8988T (cell line): Measurements from ENCODE around the gene FBXO44.

Experiments used
- DNase-seq: peaks from one replicate; pipeline ENCODE4 v3.0.0; 2011

FBXO44 gene

DNA sequence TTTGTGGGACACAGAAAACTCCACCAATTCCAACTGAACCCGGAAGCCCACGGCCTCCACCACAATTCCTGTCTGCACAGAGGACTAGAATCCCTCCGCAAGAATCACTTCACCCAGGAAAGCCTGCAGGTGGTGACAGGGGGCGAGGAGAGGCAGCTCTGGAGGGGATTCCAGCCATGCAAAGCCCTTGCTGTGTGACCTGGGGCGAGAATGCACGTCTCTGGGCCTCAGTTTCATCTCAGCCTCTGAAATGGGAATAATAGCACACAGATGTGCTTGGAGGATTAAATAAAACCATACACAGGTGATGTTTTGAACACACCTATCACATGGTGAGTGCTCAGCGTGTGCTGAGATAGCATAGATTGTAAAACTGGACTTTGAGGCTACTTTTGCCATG lies 14.6 kb upstream of the FBXO44 start:
- no peak for DNase-seq

- no peak for DNase-seq
Observed at GRCh38 chr1:11640944-11641343, 13.7 kb upstream of the FBXO44 start.

GRCh38 chr1:11641776-11642305 lies 12.8 kb upstream of the FBXO44 start:
- DNase-seq: no peak

GRCh38 chr1:11642418-11643017 lies 12.2 kb upstream of the FBXO44 start:
- peak; percentile 62 for DNase-seq

DNA sequence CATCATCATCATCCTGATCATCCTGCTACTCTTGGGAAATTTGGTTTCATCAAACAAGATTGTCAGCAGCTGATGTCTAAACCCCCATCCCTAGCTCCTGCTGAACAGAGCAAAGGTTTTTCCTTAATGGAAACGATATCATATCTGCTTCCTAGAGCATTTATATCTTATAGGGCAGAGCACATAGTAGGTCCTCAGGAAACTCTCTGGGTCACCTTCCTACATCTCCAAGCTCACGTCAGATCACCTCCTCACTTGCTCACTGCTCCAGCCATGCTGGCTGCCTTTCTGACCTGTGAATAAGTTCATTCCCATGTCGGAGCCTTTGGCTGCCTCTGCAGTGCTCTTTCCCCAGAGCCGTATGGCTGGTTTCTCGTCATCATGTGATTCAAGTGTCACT lies 10.9 kb upstream of the FBXO44 start:
- DNase-seq: no peak

GRCh38 chr1:11645270-11645669 lies 9.4 kb upstream of the FBXO44 start:
- DNase-seq: no peak

- peak; percentile 61 for DNase-seq
Observed at GRCh38 chr1:11645670-11646265, 8.9 kb upstream of the FBXO44 start.

GRCh38 chr1:11646317-11646716 lies 8.4 kb upstream of the FBXO44 start:
- DNase-seq: no peak

DNA sequence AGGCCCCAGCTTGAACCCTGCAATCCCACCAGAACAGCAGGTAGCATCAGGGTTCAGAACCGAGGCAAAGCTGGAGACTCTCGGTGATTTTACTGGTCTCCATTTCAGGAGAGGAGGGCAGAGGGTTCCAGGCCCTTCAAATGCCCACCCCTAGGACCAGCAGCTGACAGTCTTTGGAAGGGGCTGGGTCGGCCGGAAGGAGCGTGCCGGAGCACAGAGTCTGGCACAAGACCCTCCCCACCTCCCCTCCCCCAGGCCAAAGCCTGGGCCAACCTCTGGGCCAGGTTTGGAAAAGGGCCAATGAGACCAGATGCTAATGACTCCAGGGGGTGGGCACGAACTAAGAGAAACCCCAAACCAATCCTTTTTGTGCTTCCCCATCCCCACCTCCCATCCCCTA lies 7.3 kb upstream of the FBXO44 start:
- DNase-seq: no peak

GRCh38 chr1:11648039-11648438 lies 6.6 kb upstream of the FBXO44 start:
- DNase-seq: no peak

- DNase-seq: no peak
Observed at GRCh38 chr1:11648732-11649158, 5.9 kb upstream of the FBXO44 start.

DNA sequence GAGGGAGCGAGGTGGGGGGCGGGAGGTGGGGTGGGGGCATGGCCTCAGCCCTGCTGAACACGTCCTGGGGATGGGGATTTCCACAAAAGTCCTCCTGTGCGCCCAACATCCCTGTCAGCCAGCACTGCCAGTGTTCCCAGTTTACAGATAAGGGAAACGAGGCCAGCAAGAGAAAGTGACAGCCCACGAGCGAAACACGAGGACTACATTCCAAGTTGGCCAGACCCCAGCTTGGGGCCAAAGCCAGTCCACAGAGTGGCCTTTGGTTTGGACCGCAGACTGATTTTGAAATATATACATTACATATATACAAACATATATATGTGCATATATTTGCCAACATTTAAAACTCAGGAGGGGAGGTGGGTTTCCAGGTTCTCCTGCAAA lies 5.4 kb upstream of the FBXO44 start:
- no peak for DNase-seq

GRCh38 chr1:11649624-11650330 lies 4.9 kb upstream of the FBXO44 start:
- no peak for DNase-seq

DNA sequence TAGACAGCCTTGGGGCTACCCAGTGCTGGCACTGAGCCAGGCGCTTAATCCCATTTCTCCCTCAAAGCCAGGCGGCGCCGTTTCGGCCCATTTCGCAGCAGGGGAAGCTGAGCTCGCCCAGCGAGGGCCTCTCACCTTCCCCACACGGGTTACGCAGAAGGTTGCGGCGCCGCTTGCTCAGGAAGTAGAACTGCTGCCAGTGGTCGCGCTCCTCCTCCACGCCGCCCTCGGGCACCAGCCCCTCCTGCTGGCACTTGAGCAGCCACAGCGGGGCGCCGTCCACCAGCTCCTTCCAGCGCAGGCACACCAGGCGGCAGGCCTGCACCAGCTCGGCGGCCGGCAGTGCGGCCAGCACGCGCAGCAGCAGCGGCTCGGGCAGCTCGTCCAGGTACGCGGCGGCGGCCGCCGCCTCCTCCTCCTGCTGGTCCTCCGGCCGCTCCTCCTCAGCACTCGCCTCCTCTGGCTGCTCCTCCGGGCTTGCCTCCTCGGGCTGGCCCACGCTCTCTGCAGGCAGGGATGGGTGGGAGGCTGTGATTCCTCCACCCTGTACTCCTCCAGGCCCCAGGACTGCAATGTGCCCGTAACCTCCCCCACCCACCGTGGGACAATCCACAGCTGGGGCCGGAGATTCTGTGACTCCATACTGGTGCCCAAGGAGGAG lies 4.2 kb upstream of the FBXO44 start:
- peak; percentile 87 for DNase-seq

DNA sequence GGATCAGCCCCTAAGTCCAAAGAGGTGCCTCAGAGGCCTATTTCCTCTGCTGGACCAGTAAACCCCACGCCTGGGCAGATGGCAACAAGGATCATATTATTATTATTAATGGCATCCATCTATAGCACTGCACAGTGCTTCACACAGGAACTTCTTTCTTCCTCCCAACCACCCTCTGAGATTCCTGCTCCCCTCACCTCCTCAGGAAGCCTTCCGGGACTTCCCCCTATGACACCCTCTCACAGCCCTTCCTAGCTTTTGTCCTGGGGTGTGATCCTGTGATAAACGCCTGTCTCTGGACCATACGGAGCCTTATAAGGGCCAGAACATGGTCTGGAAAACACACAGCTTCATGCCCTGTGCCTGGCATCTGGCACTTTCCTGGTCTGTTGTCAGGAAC lies 3.7 kb upstream of the FBXO44 start:
- no peak for DNase-seq

DNA sequence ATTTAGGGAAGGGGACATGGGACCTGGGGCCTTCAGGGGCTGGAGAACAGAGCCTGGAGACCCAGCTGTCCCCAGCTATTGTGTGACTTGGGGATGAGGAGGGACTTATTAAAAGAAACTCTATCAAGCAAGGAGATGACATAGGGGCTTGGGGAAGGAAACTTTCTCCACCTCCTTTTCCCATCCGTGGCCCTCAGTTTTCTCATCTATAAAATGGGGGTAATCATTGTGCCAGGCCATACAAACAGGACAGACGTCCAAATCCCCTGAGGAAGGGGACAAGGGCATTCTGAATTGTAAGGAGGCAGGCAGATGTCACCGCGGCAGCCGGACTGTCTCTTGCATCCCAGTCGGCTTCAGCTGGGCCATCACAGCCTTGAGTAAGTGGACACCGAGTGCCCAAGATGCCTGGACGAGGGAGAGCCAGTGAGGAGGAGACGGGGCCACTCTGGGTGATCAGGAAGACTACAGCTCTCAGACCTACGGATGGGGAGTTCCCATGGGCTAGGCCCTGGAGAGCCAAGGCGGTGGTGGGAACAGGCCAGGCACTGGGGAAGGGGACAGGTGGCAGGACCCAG lies 2.4 kb upstream of the FBXO44 start:
- no peak for DNase-seq

DNA sequence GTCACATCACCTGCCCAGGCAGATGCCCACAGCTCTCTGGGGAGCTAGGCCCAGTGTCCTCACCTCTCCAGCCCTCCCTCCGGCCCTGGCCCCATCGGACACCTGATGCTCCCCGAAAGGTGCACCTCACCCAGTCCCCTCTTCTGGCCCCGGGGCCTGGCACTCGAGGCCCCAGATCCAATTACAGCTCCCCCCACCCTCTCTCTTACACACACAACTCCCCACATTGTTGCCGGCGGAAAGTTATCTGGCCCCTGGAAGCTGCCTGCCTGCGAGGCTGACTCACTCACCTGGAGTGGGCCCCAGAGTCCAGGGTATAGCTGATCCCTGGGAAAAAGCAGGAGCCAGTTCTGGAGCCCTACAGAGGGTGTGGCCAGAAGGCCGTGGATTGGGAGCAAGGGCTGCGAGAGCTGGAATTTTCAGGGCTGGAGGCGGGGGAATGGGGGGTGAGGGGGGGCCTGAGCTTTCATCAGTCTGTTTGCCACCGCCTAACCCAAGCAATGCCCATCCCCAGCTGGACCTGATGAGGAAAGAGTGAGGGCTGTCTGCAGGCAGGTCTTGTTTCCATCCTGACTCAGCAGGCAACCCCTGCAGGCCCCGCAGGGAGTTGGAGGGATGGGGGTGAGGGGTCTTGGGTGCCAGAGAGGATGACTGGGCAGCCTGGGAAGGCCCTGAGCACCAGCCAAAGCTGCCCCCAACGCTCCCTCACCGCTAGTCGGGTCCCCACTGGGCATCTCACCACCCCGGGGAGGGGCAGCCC lies 1.4 kb upstream of the FBXO44 start:
- peak; percentile 72 for DNase-seq

DNA sequence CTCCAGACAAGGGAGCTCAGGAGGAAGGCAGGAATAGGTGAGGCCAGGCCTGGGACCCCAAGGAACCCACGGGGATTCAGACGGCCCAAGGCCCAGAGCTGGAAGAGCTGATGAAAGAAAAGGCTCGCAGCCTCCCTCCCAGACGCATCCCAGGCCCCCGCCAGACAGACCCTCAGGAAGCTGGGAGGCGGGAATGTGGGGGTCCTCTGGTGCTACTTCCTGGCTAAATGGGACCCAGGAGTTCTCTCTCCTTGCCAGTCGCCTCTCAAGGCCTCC lies 878 bp upstream of the FBXO44 start:
- DNase-seq: no peak

GRCh38 chr1:11654939-11655808 lies 497 bp downstream of the FBXO44 start:
- DNase-seq: no peak

DNA sequence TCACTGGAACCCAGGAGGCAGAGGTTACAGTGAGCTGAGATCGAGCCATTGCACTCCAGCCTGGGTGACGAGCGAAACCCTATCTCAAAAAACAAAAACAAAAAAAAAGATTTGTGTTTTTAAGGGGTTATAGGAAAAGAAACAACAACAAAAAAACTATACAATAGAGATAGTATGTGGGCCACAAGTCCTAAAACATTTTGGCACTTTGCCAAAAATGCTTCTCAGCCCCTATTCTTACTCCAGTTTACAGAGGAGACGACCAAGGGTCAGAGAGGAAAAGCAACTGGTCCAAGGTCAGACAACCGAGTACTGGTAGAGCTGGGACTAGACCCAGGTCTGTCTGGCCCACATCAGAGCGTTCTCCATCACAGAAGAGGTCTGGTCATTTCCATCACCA lies 3.0 kb downstream of the FBXO44 start:
- no peak for DNase-seq

GRCh38 chr1:11658542-11658941 lies 3.9 kb downstream of the FBXO44 start:
- DNase-seq: no peak

DNA sequence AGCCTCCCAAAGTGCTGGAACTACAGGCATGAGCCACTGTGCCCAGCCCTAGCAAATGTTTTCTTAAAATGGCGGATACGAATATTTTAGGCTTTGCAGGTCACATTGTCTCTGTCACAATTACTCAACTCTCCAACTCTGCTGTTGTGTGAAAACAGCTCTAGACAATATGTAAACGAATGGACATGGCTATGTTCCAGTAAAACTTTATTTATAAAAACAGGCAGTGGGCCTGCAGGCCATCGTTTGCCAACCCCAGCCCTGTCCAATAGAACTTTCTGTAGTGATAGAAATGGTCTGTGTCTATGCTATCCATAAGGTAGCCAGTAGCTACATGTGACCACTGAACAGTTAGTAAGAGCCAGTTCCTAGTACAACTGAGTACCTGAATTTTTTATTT lies 5.1 kb downstream of the FBXO44 start:
- DNase-seq: no peak
